MCF 10A (cell line): ENCODE measurements around the gene SRP14. TPM values are rescaled to one million over a fixed set of nuclear protein-coding genes. Genes with fewer than 3 reads are reported as not detected.

Experiments used
- BruUV-seq: library from RNA; stranded (reverse); fragments of 400-500 nt; replicated peaks from 2 replicates; lab custom pipeline; 2021; lab: Mats Ljungman, UMichigan
- CTCF ChIA-PET: fragments of 300-600 bp; sonication (Branson Sonifier 250); formaldehyde crosslinking; extraction: SDS; loops from one replicate; lab custom pipeline; 2021; ENCODE audit warnings: antibody characterized with exemption, inconsistent platforms; lab: Yijun Ruan, JAX
- POLR2A ChIA-PET: fragments of 300-600, 350-650 bp; sonication (Branson Sonifier 250); formaldehyde crosslinking; extraction: SDS; loops from one replicate; lab custom pipeline; 2020; ENCODE audit warnings: antibody characterized with exemption, inconsistent platforms; lab: Yijun Ruan, JAX
- DNase-seq: peaks from one replicate; pipeline ENCODE4 v3.0.0-alpha.2; 2018; ENCODE audit not compliant: unreplicated experiment
- H3K27ac Mint-ChIP-seq: one replicate; pipeline ENCODE4 v1.8.0; 2022; ENCODE audit warnings: mild to moderate bottlenecking, low read depth, mixed read lengths; ENCODE audit not compliant: unreplicated experiment
- H3K27me3 Mint-ChIP-seq: one replicate; pipeline ENCODE4 v1.8.0; 2022; ENCODE audit warnings: mixed read lengths; ENCODE audit not compliant: insufficient read depth, unreplicated experiment
- H3K36me3 Mint-ChIP-seq: one replicate; pipeline ENCODE4 v1.8.0; 2022; ENCODE audit warnings: mild to moderate bottlenecking, moderate library complexity, mixed read lengths; ENCODE audit not compliant: insufficient read depth, unreplicated experiment
- H3K4me1 Mint-ChIP-seq: one replicate; pipeline ENCODE4 v1.8.0; 2022; ENCODE audit warnings: mixed read lengths; ENCODE audit not compliant: insufficient read depth, unreplicated experiment
- H3K4me3 Mint-ChIP-seq: one replicate; pipeline ENCODE4 v1.8.0; 2022; ENCODE audit warnings: mild to moderate bottlenecking, moderate library complexity, mixed read lengths; ENCODE audit not compliant: unreplicated experiment
- H3K9me3 Mint-ChIP-seq: one replicate; pipeline ENCODE4 v1.8.0; 2022; ENCODE audit warnings: mixed read lengths; ENCODE audit not compliant: unreplicated experiment
- CTCF ChIP-seq: fragments of 200-600 bp; IDR thresholded peaks from one replicate; pipeline ENCODE4 v1.8.0; 2022; ENCODE audit warnings: antibody characterized with exemption, mild to moderate bottlenecking; ENCODE audit not compliant: unreplicated experiment
- intact Hi-C: fragments of 100-400 bp; cut with micrococcal nuclease; formaldehyde crosslinking; loops from 2 replicates; pipeline ENCODE4 v1.14.1; 2022
- total RNA-seq: library from RNA; stranded (reverse); gene quantifications from 2 replicates; pipeline ENCODE4 v1.2.3, GENCODE V29; 2022

The SRP14 gene
- total RNA-seq, 1 experiment from 2014 or later: 165 TPM

DNA sequence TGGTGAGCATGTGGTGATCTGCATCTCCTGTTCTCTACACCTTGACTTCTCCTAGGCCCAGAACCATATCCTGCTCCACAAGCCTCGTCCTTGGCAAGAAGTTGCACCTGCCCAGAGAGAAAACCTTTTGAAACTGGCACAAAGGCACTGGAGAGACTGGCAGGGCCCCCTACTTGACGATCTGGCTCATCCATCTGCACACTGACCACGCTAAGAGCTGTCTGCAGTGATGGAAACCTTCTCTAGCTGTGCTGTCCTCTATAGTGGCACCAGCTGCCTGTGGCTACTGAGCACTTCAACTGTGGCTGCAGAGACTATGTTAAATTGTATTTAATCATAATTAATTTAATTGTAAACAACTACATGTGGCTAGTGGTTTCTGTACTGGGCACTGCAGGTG is 26.2 kb upstream of the SRP14 start:
- Mint-ChIP-seq H3K9me3 (no peaks in the 10 kb centered on the region), H3K27me3 (no peaks in the 10 kb centered on the region), H3K4me1 (no peaks in the 10 kb centered on the region), H3K36me3 (no peaks in the 10 kb centered on the region), H3K4me3 (no peak overlapping the region), H3K27ac (no peak overlapping the region)
- no peak for TF ChIP-seq CTCF
- ChIA-PET POLR2A (no interaction called here), CTCF (interaction anchor here (0.6 to 1.0 kb wide), 2 partner anchors 39 to 209 kb away, joined by 3 read pairs; no protein-coding TSS in a partner anchor)
- DNase-seq: no peak
- intact Hi-C loops: no loop called here
- no TSS peak for BruUV-seq

DNA sequence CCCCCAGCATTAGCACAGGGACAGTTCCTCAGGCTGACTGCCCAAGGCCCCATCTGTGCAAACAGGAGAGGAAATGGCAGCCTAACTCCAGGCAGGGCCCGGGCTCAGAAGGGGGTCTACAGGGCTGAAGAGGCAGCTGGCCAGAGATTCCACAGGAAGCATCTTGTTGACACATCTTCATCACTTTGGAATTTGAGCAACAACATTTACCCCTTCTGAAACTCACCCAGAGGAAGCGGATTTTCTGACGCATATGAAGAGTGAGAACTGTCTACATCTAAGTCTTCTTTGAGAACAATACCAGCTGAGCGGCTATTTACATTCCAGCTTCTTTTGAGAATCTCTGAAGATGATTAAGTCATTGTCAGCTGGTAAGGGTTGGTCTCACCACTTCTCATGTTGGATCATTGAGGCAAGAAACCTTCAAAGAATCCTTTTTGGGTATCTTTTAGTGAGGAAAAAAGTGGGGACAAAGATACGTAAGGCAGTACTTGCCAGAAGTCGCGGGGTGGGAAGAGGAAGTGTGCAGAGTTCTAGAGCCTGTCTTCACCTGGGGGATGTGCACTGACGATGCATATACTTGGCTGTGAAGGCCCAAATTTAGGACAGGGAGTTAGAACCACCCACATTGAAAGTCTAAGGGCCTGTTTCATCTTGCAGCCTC is 25.4 kb upstream of the SRP14 start:
- no peak for TF ChIP-seq CTCF
- ChIA-PET POLR2A (interaction anchor here (0.6 kb wide), 1 partner anchor 46 kb away, joined by 3 read pairs; no protein-coding TSS in a partner anchor), CTCF (interaction anchor here (0.8 kb wide), 1 partner anchor 12 kb away, joined by 4 read pairs; no protein-coding TSS in a partner anchor)
- BruUV-seq: no TSS peak
- Mint-ChIP-seq H3K27me3 (no peaks in the 10 kb centered on the region), H3K4me1 (no peaks in the 10 kb centered on the region), H3K36me3 (no peaks in the 10 kb centered on the region), H3K4me3 (no peak overlapping the region), H3K9me3 (no peaks in the 10 kb centered on the region), H3K27ac (no peak overlapping the region)
- DNase-seq: peak; percentile 50
- intact Hi-C loops: no loop called here

DNA sequence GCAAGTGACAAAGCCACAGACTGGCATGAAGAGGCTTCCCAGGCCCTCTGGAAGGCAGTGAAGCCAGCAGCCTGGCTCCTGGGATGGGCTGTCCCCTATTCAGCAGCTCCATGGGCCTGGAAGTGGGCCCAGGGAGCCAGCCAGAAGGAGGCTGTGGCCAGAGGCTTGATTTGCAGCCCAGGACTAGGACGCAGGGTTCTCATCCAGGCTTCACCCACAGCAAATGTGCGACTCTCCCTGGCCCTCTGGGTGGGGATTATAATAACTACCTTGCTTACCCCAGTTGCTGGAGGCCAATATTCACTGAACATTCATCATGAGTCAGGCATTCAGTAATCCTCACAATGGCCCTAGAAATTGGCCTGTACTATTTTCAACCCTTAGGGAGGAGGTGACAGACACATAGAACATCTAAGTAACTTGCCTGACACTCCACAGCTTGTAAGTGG is 24.6 kb upstream of the SRP14 start:
- no peak for TF ChIP-seq CTCF
- no TSS peak for BruUV-seq
- Mint-ChIP-seq H3K27ac (no peak overlapping the region), H3K27me3 (no peaks in the 10 kb centered on the region), H3K36me3 (peaks cover under 1% of the 10 kb centered on the region), H3K4me1 (peaks cover 3% of the 10 kb centered on the region), H3K4me3 (no peak overlapping the region), H3K9me3 (no peaks in the 10 kb centered on the region)
- intact Hi-C loops: no loop called here
- DNase-seq: peak; percentile 91
- ChIA-PET POLR2A (interaction anchor here (0.6 to 0.9 kb wide), 2 partner anchors 10 to 47 kb away, joined by 3 read pairs; no protein-coding TSS in a partner anchor), CTCF (interaction anchor here (0.9 to 2.4 kb wide), 2 partner anchors 40 to 46 kb away, joined by 3 to 17 read pairs; no protein-coding TSS in a partner anchor)

- POLR2A ChIA-PET: interaction anchor here (0.9 kb wide), 1 partner anchor 9 kb away, joined by 3 read pairs; no protein-coding TSS in a partner anchor
- no peak overlapping the region for H3K27ac Mint-ChIP-seq
These were observed 24.0 kb upstream of the SRP14 start for GRCh38 chr15:40062816-40063562.

More at GRCh38 chr15:40062816-40063562, 24.0 kb upstream of the SRP14 start:
- Mint-ChIP-seq H3K9me3 (no peaks in the 10 kb centered on the region), H3K36me3 (peaks cover 5% of the 10 kb centered on the region), H3K4me1 (peaks cover 9% of the 10 kb centered on the region), H3K4me3 (no peak overlapping the region), H3K27me3 (no peaks in the 10 kb centered on the region)
- TF ChIP-seq CTCF: no peak
- CTCF ChIA-PET: interaction anchor here (0.9 to 2.4 kb wide), 2 partner anchors 41 to 47 kb away, joined by 3 to 17 read pairs; no protein-coding TSS in a partner anchor
- intact Hi-C loops: no loop called here
- BruUV-seq: no TSS peak
- DNase-seq: no peak
